Right lobe of liver (tissue), 4 donors: ENCODE results near the gene SMIM20.

Experiments used
- POLR2A ChIP-seq: fragments of 450-650 bp; IDR thresholded peaks from one replicate; pipeline ENCODE4 v1.6.1; 2017; ENCODE audit warnings: antibody characterized with exemption, mild to moderate bottlenecking
- TF ChIP-seq, protein P1 (sequence below), 4 donors: fragments of 200-600 bp in 3 of 4; fragments of 450-650 bp in 1 of 4; IDR thresholded peaks; one replicate each; pipeline versions ENCODE4 v1.5.1 to v1.8.0; 2016 to 2022; ENCODE audit warnings: antibody characterized with exemption in 4 of 4, mild to moderate bottlenecking in 2 of 4
- donor health status: DM: no; HTN: no; CAD: no.
- donor health status: DM: no; HTN: no; CAD: no.
- donor health status: DM: no; HTN: yes; CAD: no.

GRCh38 chr4:25879091-25879584 lies 34.9 kb upstream of the SMIM20 start:
- no peak for TF ChIP-seq POLR2A
- TF ChIP-seq, protein P1, sequence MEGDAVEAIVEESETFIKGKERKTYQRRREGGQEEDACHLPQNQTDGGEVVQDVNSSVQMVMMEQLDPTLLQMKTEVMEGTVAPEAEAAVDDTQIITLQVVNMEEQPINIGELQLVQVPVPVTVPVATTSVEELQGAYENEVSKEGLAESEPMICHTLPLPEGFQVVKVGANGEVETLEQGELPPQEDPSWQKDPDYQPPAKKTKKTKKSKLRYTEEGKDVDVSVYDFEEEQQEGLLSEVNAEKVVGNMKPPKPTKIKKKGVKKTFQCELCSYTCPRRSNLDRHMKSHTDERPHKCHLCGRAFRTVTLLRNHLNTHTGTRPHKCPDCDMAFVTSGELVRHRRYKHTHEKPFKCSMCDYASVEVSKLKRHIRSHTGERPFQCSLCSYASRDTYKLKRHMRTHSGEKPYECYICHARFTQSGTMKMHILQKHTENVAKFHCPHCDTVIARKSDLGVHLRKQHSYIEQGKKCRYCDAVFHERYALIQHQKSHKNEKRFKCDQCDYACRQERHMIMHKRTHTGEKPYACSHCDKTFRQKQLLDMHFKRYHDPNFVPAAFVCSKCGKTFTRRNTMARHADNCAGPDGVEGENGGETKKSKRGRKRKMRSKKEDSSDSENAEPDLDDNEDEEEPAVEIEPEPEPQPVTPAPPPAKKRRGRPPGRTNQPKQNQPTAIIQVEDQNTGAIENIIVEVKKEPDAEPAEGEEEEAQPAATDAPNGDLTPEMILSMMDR (IDR thresholded peaks at IDR 0.05) = no peak
